ENCODE measurements around the gene SLC35G3.
"Not testable (repeated sequence)": the region's sequence is repeated elsewhere in the genome, so short reads cannot be mapped to it uniquely, and the experiment has no call there.

SLC35G3 gene

DNA sequence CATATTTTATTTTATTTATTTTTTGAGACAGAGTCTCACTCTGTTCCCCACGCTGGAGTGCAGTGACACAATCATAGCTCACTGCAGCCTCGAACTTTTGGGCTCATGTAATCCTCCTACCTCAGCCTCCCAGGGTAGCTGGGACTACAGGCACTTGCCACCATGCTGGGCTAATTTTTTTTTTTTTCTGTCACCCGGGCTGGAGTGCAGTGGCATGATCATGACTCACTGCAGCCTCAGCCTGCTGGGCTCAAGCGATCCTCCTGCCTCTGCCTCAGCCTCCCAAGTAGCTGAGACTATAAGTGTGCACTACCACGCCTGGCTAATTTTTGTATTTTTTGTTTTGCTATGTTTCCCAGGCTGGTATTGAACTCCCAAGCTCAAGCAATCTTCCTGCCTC lies 29.5 kb downstream of the SLC35G3 start:
- DNase-seq (ENCODE audit: low read depth), result no peak

GRCh38 chr17:35163886-35164285 lies 30.3 kb downstream of the SLC35G3 start:
- DNase-seq (ENCODE audit: low read depth), result no peak

GRCh38 chr17:35162755-35163154 lies 31.4 kb downstream of the SLC35G3 start:
- DNase-seq (ENCODE audit: low read depth), result no peak

DNA sequence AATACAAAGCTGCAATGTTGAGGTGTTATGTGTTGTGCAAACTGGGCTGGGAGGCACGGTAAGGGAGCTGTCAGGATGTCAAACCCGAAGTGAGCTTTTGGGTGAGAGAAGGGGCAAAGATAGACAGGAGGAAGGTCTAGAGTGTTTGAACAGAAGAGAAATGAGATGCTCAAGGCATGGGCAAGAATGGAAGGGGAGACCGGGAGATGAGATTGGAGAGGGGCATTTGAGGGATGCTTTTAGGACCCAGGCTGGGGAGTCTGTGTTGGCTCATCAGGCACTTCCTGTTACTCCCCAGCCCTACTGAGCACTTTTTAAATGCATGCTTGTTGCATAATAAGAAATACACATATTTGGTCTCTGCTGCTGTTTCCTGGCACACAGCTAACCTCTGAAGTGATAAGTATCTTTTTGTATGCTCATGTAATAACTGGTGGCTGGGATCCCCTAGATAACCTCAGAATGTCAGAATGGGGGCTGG lies 32.9 kb downstream of the SLC35G3 start:
- no peak for DNase-seq (ENCODE audit: low read depth)

GRCh38 chr17:35160354-35161201 lies 33.6 kb downstream of the SLC35G3 start:
- DNase-seq (ENCODE audit: low read depth), result peak; percentile 31

DNA sequence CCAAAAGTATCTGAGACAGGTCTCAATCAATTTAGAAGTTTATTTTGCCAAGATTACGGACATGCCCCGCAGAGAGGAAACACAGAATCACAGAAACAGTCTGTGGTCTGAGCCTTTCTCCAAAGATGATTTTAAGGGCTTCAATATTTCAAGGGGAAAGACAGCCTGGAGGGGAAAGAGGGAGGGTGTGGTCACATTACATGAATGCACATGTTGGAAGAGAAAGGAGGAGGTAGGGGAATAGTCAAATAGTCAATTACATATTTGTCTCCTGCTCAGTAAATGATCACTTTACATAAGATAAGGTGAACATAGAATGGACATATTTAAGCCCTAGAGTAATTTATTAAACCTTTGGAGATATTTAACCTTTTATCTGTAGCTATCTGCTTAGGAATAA lies 34.3 kb downstream of the SLC35G3 start:
- no peak for DNase-seq (ENCODE audit: low read depth)

DNA sequence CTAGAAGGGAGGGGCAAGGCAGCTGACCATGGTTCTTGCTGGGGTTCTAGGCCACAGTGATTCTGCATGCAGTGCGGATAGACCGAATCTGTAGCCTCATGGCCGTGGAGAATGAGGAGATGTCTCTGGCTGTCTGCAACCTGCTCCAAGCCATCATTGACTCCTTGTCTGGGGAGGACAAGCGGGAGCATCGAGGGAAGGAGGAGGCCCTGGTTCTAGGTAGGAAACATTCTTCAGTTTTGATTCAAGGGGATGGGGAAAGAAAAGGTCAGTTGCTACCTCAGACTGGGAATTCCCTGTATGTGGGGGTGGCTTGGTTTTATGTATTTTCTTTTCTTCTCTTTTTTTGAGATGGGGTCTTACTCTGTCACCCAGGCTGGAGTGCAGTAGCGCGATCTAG lies 38.9 kb downstream of the SLC35G3 start:
- no peak for DNase-seq (ENCODE audit: low read depth)

DNA sequence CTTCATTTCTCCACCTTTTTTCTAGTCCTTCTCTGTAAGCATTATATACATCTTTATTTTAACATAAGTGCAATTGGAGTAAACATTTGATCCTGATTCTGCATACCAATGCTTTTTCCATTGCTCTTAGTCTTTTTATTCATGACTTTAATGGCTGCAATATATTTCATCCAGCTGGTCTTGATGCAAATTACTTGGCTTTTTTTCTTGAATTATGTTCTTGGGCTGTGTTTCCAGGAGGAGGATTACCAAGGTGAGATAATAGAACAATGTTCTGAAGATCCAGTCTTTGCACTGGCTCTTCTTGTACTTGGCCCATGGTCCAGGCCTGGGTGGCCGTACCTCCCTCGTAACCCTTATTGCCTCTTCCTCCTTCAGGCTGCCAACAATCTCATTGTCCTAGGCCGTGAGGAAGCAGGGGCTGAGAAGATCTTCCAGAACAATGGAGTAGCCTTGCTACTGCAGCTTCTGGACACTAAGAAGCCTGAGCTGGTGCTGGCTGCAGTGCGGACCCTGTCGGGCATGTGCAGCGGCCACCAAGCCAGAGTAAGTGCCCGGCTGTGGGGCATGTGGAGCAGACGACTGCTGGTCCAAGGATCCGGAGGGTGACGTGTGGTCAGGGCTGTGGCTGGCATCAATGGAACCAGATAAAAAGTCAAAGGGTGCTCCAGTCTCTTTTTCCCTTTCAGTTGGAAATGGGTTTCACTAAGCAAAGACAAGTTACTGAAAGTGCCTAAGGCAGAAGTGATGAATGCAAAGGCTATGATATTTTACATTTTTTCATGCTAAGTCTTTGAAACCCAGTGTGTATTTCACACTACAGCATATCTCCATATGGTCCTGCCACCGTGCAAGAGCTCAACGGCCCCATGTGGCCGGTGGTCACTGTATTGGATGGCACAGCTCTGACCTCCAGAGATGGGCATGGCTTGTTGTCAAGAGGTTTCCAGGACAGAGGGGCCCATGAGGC lies 39.7 kb downstream of the SLC35G3 start:
- DNase-seq (ENCODE audit: low read depth), result no peak

GRCh38 chr17:35152421-35153140 lies 41.6 kb downstream of the SLC35G3 start:
- no peak for DNase-seq (ENCODE audit: low read depth)

DNA sequence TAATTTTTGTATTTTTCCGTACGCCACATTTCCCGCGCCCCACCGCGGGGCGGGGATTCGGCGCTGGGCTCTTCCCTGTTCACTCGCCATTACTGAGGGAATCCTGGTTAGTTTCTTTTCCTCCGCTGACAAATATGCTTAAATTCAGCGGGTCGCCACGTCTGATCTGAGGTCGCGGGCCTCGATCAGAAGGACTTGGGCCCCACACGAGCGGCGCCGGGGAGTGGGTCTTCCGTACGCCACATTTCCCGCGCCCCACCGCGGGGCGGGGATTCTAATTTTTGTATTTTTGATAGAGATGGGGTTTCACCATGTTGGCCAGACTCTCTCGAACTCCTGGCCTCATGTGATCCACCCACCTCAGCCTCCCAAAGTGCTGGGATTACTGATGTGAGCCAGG lies 43.1 kb downstream of the SLC35G3 start:
- DNase-seq (ENCODE audit: low read depth), result not testable (repeated sequence)

- DNase-seq (ENCODE audit: low read depth), result no peak
Observed at GRCh38 chr17:35149941-35150340, 44.3 kb downstream of the SLC35G3 start.

DNA sequence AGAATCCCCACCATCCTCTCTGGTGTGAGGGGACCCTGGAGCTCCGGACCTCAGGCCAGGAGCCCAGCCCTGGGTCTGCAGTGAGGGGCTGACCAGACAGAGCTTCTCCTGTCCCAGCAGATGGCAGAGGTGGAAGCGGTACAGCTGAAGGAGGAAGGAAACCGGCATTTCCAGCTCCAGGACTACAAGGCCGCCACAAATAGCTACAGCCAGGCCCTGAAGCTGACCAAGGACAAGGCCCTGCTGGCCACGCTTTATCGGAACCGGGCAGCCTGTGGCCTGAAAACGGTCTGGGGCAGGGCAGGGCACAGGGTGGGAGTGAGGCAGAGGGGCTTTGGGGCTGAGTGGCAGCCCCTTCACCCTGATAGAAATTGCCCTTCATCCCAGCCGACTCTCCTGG lies 46.0 kb downstream of the SLC35G3 start:
- no peak for DNase-seq (ENCODE audit: low read depth)

- DNase-seq (ENCODE audit: low read depth), result no peak
Observed at GRCh38 chr17:35147375-35147905, 46.8 kb downstream of the SLC35G3 start, which contains the start of gene UNC45B. Gene UNC45B, plus strand, starts transcription at chr17:35147817. Its CDS starts 447 bp downstream, at chr17:35148264.

GRCh38 chr17:35146214-35146833 lies 47.9 kb downstream of the SLC35G3 start:
- DNase-seq (ENCODE audit: low read depth), result no peak

GRCh38 chr17:35144840-35145239 lies 49.4 kb downstream of the SLC35G3 start:
- DNase-seq (ENCODE audit: low read depth), result no peak
